Cardiac muscle cell (in vitro differentiated cells and primary cell): ENCODE results near the gene HOXA4. TPM values are rescaled to one million over a fixed set of nuclear protein-coding genes. Genes with fewer than 3 reads are reported as not detected.

Experiments
- DNase-seq, 2 donors: peaks; one replicate each; pipeline versions ENCODE4 v3.0.0 to v3.0.0-alpha.2; 2010 to 2017; ENCODE audit warnings: low read depth in 1 of 2, low spot score in 1 of 2
- H3K27ac ChIP-seq: fragments of 200-600 bp; sonication (generic); 2 replicates; pipeline ENCODE4 v1.5.1; 2016
- H3K27me3 ChIP-seq: fragments of 200-600 bp; sonication (generic); 2 replicates; pipeline ENCODE4 v1.6.0; 2016; ENCODE audit warnings: control low read depth
- H3K36me3 ChIP-seq: fragments of 200-600 bp; sonication (generic); 2 replicates; pipeline ENCODE4 v1.5.1; 2016; ENCODE audit warnings: control low read depth
- H3K4me1 ChIP-seq: fragments of 200-600 bp; sonication (generic); 2 replicates; pipeline ENCODE4 v1.8.1; 2017; ENCODE audit warnings: low read depth, mild to moderate bottlenecking, mixed run types
- H3K4me3 ChIP-seq: fragments of 200-600 bp; sonication (generic); 2 replicates; pipeline ENCODE4 v1.5.1; 2016; ENCODE audit warnings: mild to moderate bottlenecking
- H3K9me3 ChIP-seq: fragments of 200-600 bp; sonication (generic); 2 replicates; pipeline ENCODE4 v1.5.1; 2017; ENCODE audit warnings: low read depth, mild to moderate bottlenecking, control low read depth
- CTCF ChIP-seq: IDR thresholded peaks from 2 replicates; pipeline ENCODE4 v1.5.1; 2012; ENCODE audit warnings: low read depth, mild to moderate bottlenecking, low read length
- polyA plus RNA-seq: library from polyadenylated mRNA; unstranded; fragments of >200 nt; fragmentation: Nextera tagmentation; extraction: Ambion mirVana; gene quantifications from 2 replicates; pipeline ENCODE4 v1.2.1, GENCODE V29; 2016
- total RNA-seq: library from RNA; depleted of rRNA; stranded (reverse); fragments of >200 nt; gene quantifications from 2 replicates; pipeline ENCODE4 v1.2.3, GENCODE V29; 2016

HOXA4 gene
- total RNA-seq: 0.14 TPM in 1 of 2 replicates, not detected in the other
- 0.46 TPM in 1 of 2 replicates, not detected in the other for polyA plus RNA-seq

DNA sequence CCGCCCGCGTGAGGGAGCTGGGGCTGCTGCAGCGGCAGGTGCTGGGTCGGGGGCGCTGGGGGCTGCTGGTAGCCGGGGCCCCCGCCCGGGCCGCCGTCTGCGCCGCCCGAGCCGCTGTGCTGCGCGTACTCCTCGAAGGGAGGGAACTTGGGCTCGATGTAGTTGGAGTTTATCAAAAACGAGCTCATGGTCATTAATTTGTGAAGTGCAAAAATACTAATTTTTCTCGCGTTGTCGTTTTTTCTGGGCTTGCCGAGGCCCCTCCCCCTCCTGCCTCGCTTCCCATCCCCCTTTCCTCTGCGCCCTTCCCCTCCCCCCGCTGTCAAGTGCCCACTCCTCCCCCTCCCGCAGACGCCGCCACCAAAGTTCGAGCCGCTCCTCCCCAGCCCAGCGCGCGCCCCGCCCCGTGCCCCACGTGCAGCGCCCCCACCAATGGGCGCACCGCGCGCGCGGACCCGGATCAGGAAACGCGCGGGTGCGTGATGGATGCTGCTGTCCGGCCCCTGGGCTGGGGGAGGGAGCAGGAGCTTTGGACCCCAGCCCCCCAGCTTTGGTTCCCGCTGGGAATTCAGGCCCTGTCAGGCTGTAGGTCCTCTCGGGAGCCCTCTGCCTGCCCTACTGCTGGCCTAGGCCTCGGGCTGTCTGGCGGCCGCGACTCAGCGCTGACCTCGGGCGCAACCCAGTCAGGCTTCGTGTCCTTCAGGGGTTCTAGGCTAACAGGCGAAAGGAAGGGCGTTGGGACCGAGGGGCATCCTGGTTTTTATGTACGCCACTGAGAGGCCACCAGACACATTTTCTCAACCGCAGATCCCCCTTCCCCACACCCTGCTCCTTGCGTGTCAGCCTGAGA, at the start of gene HOXA4:
Gene HOXA4 (minus strand): TSS at position 218 of the 850 bp plus-strand sequence. CDS start 24 bp downstream, at position 194.
- H3K27ac ChIP-seq: no peak within 1 kb of the TSS

DNA sequence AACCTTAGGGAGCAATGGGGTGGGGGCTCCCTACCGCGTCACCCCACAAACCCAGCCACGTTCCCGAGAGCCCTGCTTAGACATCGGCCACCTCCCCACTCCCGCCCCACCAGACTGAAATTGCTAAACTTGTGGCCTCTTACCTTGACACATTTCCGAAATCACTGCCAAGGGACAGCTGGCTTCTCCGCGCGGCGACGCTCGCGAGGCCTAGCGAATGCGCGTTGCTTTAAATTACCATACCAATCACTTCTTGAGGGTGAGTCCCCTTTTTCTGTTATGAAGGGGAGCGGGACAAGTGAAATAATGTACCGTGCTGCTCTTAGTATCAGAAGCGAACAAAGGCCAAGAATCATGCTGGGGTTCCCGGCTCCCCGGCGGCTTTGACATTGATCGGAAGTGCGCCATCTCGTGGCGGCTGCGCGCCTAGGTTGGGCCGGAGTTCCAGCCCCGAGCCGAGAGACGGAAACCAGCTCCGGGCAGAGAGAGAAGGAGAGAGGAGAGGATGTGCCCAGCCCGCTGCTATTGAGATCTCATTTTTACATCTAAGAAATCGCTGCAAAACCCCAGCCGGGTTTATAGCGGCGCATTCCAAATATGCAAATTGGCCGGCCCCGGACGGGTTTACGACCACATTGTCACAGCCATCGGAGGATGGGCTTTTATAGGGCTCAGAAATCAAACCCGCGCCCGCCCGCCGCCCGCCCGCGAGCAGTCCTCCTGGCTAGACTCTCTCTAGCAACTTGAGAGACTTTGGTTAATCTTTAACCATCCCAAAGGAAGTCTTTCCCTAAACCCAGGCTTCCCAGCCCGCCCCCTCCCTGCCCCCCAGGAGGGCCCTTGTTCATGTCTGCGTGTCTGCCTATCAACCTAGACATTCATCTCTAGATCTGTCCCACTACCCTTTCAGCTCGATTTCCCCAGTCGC, 49.2 kb upstream of the HOXA4 start:
- H3K4me3 ChIP-seq: no peak overlapping the region
- H3K27ac ChIP-seq: no peak overlapping the region
- no peaks in the 10 kb centered on the region for H3K9me3 ChIP-seq
- peaks cover 3% of the 10 kb centered on the region for H3K4me1 ChIP-seq
- DNase-seq: peak; percentile 63
- peak; percentile 89 for TF ChIP-seq CTCF
- peaks cover 100% of the 10 kb centered on the region for H3K27me3 ChIP-seq
- H3K36me3 ChIP-seq: no peaks in the 10 kb centered on the region

More for the DNA sequence above, at the start of gene HOXA4:
- Histone ChIP-seq H3K36me3 (no peaks in the 10 kb centered on the region), H3K9me3 (no peaks in the 10 kb centered on the region), H3K27me3 (peaks cover 100% of the 10 kb centered on the region), H3K4me3 (peak within 1 kb of the TSS; percentile 30), H3K4me1 (no peaks in the 10 kb centered on the region)
- peak; percentile 49 to 50 for DNase-seq
- no peak for TF ChIP-seq CTCF

GRCh38 chr7:27179030-27179429, 48.5 kb upstream of the HOXA4 start:
- Histone ChIP-seq H3K4me3 (no peak overlapping the region), H3K4me1 (peaks cover 3% of the 10 kb centered on the region)
- no peak for TF ChIP-seq CTCF

GRCh38 chr7:27178366-27178765, 47.8 kb upstream of the HOXA4 start:
- Histone ChIP-seq H3K4me3 (no peak overlapping the region), H3K27me3 (peaks cover 100% of the 10 kb centered on the region), H3K27ac (no peak overlapping the region), H3K9me3 (no peaks in the 10 kb centered on the region), H3K4me1 (no peaks in the 10 kb centered on the region), H3K36me3 (no peaks in the 10 kb centered on the region)
- no peak for TF ChIP-seq CTCF
- DNase-seq: no peak

More at GRCh38 chr7:27179030-27179429, 48.5 kb upstream of the HOXA4 start:
- Histone ChIP-seq H3K36me3 (no peaks in the 10 kb centered on the region), H3K27me3 (peaks cover 100% of the 10 kb centered on the region), H3K9me3 (no peaks in the 10 kb centered on the region), H3K27ac (no peak overlapping the region)
- DNase-seq: no peak

- no peak for TF ChIP-seq CTCF
- no peak for DNase-seq
- Histone ChIP-seq H3K27ac (no peak overlapping the region), H3K4me1 (no peaks in the 10 kb centered on the region), H3K36me3 (no peaks in the 10 kb centered on the region), H3K9me3 (no peaks in the 10 kb centered on the region), H3K4me3 (no peak overlapping the region), H3K27me3 (peaks cover 100% of the 10 kb centered on the region)
Measured at GRCh38 chr7:27177795-27178320, 47.3 kb upstream of the HOXA4 start.
